Measurements from ENCODE around the gene RAG2.

The RAG2 gene

GRCh38 chr11:36601155-36601554 lies 3.1 kb upstream of the RAG2 start:
- DNase-seq (ENCODE audit: low read depth in 1 of 2, low spot score in 1 of 2): no peak

- no peak for DNase-seq (ENCODE audit: low read depth in 1 of 2, low spot score in 1 of 2)
Measured at GRCh38 chr11:36600180-36600579, 2.1 kb upstream of the RAG2 start.

GRCh38 chr11:36596880-36597279 lies 1.2 kb downstream of the RAG2 start:
- no peak for DNase-seq (ENCODE audit: low read depth in 1 of 2, low spot score in 1 of 2)

- peak in 1 of 2 donors; percentile 12 for DNase-seq (ENCODE audit: low read depth in 1 of 2, low spot score in 1 of 2)
Measured at GRCh38 chr11:36594316-36594989, 3.6 kb downstream of the RAG2 start, which contains the start of gene IFTAP. TSS of gene IFTAP (plus strand) at chr11:36594502. CDS start at chr11:36610104, 15,602 bp downstream.

GRCh38 chr11:36591433-36591832 lies 6.6 kb downstream of the RAG2 start:
- no peak for DNase-seq (ENCODE audit: low read depth in 1 of 2, low spot score in 1 of 2)

GRCh38 chr11:36590513-36590912 lies 7.5 kb downstream of the RAG2 start:
- DNase-seq (ENCODE audit: low read depth in 1 of 2, low spot score in 1 of 2): no peak

GRCh38 chr11:36588099-36588498 lies 9.9 kb downstream of the RAG2 start:
- DNase-seq (ENCODE audit: low read depth in 1 of 2, low spot score in 1 of 2): no peak

- no peak for DNase-seq (ENCODE audit: low read depth in 1 of 2, low spot score in 1 of 2)
Measured at GRCh38 chr11:36586543-36586942, 11.5 kb downstream of the RAG2 start.

- no peak for DNase-seq (ENCODE audit: low read depth in 1 of 2, low spot score in 1 of 2)
Measured at GRCh38 chr11:36583667-36584066, 14.4 kb downstream of the RAG2 start.

- DNase-seq (ENCODE audit: low read depth in 1 of 2, low spot score in 1 of 2): no peak
Measured at GRCh38 chr11:36581536-36581935, 16.5 kb downstream of the RAG2 start.

GRCh38 chr11:36578458-36578857 lies 19.6 kb downstream of the RAG2 start:
- no peak for DNase-seq (ENCODE audit: low read depth in 1 of 2, low spot score in 1 of 2)

GRCh38 chr11:36577859-36578258 lies 20.2 kb downstream of the RAG2 start:
- DNase-seq (ENCODE audit: low read depth in 1 of 2, low spot score in 1 of 2): no peak

- DNase-seq (ENCODE audit: low read depth in 1 of 2, low spot score in 1 of 2): no peak
Measured at GRCh38 chr11:36577373-36577772, 20.7 kb downstream of the RAG2 start.

- DNase-seq (ENCODE audit: low read depth in 1 of 2, low spot score in 1 of 2): no peak
Measured at GRCh38 chr11:36574486-36574885, 23.6 kb downstream of the RAG2 start.

- DNase-seq (ENCODE audit: low read depth in 1 of 2, low spot score in 1 of 2): no peak
Measured at GRCh38 chr11:36569095-36569494, 28.9 kb downstream of the RAG2 start.

GRCh38 chr11:36567694-36568093 lies 30.3 kb downstream of the RAG2 start, which contains the start of gene RAG1:
TSS of gene RAG1 (plus strand) at chr11:36568007. CDS start at chr11:36573305, 5,298 bp downstream.
- no peak for DNase-seq (ENCODE audit: low read depth in 1 of 2, low spot score in 1 of 2)

- no peak for DNase-seq (ENCODE audit: low read depth in 1 of 2, low spot score in 1 of 2)
Measured at GRCh38 chr11:36566407-36567053, 31.5 kb downstream of the RAG2 start.

- DNase-seq (ENCODE audit: low read depth in 1 of 2, low spot score in 1 of 2): no peak
Measured at GRCh38 chr11:36565031-36565610, 32.9 kb downstream of the RAG2 start.

GRCh38 chr11:36564376-36565030 lies 33.5 kb downstream of the RAG2 start:
- peak in 1 of 2 donors; percentile 24 for DNase-seq (ENCODE audit: low read depth in 1 of 2, low spot score in 1 of 2)

- no peak for DNase-seq (ENCODE audit: low read depth in 1 of 2, low spot score in 1 of 2)
Measured at GRCh38 chr11:36558571-36559413, 39.2 kb downstream of the RAG2 start.

- DNase-seq (ENCODE audit: low read depth in 1 of 2, low spot score in 1 of 2): no peak
Measured at GRCh38 chr11:36557991-36558390, 40.0 kb downstream of the RAG2 start.

All from activated CD4-positive, alpha-beta T cell treated with anti-CD3 and anti-CD28 coated beads, Interleukin-2, amount 50 U/mL, for 24 hours (primary cell).